GM12801 (cell line): ENCODE data around the gene SLC16A3.

ENCODE experiments used
- TF ChIP-seq, protein P1 (sequence below): IDR thresholded peaks from one replicate; pipeline ENCODE4 v1.5.1; 2011; ENCODE audit warnings: control low read depth; ENCODE audit not compliant: insufficient read length; ENCODE audit errors: extremely low read depth

SLC16A3 gene

GRCh38 chr17:82246365-82247181, 17.7 kb downstream of the SLC16A3 start:
- TF ChIP-seq, protein P1, sequence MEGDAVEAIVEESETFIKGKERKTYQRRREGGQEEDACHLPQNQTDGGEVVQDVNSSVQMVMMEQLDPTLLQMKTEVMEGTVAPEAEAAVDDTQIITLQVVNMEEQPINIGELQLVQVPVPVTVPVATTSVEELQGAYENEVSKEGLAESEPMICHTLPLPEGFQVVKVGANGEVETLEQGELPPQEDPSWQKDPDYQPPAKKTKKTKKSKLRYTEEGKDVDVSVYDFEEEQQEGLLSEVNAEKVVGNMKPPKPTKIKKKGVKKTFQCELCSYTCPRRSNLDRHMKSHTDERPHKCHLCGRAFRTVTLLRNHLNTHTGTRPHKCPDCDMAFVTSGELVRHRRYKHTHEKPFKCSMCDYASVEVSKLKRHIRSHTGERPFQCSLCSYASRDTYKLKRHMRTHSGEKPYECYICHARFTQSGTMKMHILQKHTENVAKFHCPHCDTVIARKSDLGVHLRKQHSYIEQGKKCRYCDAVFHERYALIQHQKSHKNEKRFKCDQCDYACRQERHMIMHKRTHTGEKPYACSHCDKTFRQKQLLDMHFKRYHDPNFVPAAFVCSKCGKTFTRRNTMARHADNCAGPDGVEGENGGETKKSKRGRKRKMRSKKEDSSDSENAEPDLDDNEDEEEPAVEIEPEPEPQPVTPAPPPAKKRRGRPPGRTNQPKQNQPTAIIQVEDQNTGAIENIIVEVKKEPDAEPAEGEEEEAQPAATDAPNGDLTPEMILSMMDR: no peak

GRCh38 chr17:82247182-82247823, 18.5 kb downstream of the SLC16A3 start:
- TF ChIP-seq, protein P1: no peak

GRCh38 chr17:82247856-82248671, 19.2 kb downstream of the SLC16A3 start:
- TF ChIP-seq, protein P1: no peak

GRCh38 chr17:82248815-82249674, 20.2 kb downstream of the SLC16A3 start:
- TF ChIP-seq, protein P1: no peak

DNA sequence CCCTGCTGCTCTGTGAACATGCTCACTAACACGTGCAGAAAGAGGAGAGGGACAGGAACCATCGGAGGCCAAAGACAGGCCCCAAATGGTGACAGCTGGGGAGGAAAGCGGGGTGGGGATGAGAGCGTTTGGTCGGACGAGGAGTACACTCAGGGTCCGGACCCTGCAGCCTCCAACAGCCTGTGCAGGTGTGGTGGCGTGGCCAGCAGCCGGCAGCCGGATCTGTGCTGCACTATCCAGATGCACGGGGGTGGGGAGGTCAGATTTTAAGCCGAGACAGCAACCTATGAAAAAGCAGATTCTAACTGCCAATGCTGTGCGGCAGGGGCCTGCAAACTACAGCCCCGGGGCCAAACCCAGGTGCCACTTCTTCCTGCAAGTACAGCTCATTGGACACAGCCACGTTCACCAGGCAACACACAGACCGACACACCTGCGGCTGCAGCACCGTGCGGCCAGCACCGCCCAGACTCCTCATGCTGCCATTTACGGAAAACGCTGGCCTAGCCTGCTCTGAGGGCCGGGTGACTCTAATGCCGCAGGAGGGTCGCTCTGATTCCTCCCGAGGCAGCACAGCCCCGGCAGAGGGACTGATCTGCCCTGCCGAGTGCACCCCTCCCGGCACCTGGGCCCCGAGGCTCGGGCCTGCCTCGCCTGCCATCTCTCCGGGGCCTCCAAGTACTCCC, 21.2 kb downstream of the SLC16A3 start:
- TF ChIP-seq, protein P1: no peak

DNA sequence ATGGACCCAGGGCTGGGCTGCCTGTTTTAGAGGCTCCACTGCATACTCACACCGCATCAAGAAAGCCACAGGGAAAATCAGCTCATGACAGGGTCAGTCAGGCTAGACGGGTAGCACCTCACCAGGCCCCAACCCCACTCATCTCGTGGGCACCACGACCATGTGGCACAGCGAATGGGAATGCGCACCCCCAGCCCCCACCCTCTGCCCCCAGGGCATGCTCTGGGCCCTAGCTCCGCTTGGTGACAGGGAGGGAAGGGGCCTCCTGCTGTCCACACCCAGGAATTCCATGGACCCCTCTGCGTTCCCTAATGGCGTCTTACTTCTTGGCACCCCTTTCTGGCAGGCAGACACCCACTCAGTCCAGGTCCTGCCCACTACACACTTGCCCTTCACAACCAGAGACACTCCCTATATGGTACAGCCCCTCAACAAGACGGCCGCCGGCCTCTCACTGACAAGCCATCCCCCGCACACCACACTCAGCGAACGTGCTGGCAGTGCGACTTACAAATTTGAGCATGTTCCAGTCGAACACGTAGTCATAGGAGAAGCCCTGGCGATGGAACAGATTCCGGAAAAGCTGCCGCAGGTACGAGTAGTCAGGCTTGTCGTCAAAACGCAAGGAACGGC, 22.1 kb downstream of the SLC16A3 start:
- TF ChIP-seq, protein P1: no peak
